ENCODE data around the gene DNAJC17.

The DNAJC17 gene

GRCh38 chr15:40775740-40776536, 31.3 kb downstream of the DNAJC17 start:
- H3K79me2 ChIP-seq (ENCODE audit: control insufficient read depth, insufficient read depth, low read length) = no peaks in the 10 kb centered on the region
- no peak overlapping the region for H3K4ac ChIP-seq (ENCODE audit: low read depth, low read length)
- H3K27ac ChIP-seq (ENCODE audit: low read depth, low read length) = no peak overlapping the region
- no CpG with 5 or more reads among the region's 14 CpGs for WGBS (ENCODE audit: extremely low coverage, insufficient coverage, low lambda C conversion rate)
- no peak overlapping the region for H4K5ac ChIP-seq (ENCODE audit: low read length)
- no peaks in the 10 kb centered on the region for H3K79me1 ChIP-seq (ENCODE audit: low read length)
- DNase-seq = no peak
- H3K56ac ChIP-seq (ENCODE audit: low read length) = no peak overlapping the region
- no peak overlapping the region for H3K23ac ChIP-seq (ENCODE audit: low read length)
- H3K4me3 ChIP-seq (ENCODE audit: low read length) = no peak overlapping the region
- H3K36me3 ChIP-seq (ENCODE audit: control insufficient read depth, insufficient read depth, low read length) = peaks cover 5% of the 10 kb centered on the region
- no peak overlapping the region for H3K4me2 ChIP-seq (ENCODE audit: low read length)
- H3K18ac ChIP-seq (ENCODE audit: low read length) = no peak overlapping the region
- H3K4me1 ChIP-seq (ENCODE audit: control insufficient read depth, low read depth, low read length) = no peaks in the 10 kb centered on the region
- no peak overlapping the region for H3K9ac ChIP-seq (ENCODE audit: low read length)
- H2AK5ac ChIP-seq (ENCODE audit: low read length) = no peak overlapping the region
- no peaks in the 10 kb centered on the region for H3K27me3 ChIP-seq (ENCODE audit: insufficient read depth, low read length, poor library complexity)
- no peak overlapping the region for H2BK15ac ChIP-seq (replicated peaks; ENCODE audit: low read depth)
- no peak overlapping the region for H2BK120ac ChIP-seq (ENCODE audit: low read depth, low read length)
- H4K8ac ChIP-seq (ENCODE audit: low read depth, low read length) = no peak overlapping the region
- no peak overlapping the region for H2BK5ac ChIP-seq (ENCODE audit: low read length)

GRCh38 chr15:40775007-40775406, 32.3 kb downstream of the DNAJC17 start:
- Histone ChIP-seq H3K4me1 (ENCODE audit: control insufficient read depth, low read depth, low read length) (no peaks in the 10 kb centered on the region), H3K79me1 (ENCODE audit: low read length) (no peaks in the 10 kb centered on the region), H3K18ac (ENCODE audit: low read length) (no peak overlapping the region), H4K5ac (ENCODE audit: low read length) (no peak overlapping the region), H3K4me3 (ENCODE audit: low read length) (no peak overlapping the region), H3K27me3 (ENCODE audit: insufficient read depth, low read length, poor library complexity) (no peaks in the 10 kb centered on the region), H2BK5ac (ENCODE audit: low read length) (no peak overlapping the region), H2AK5ac (ENCODE audit: low read length) (no peak overlapping the region), H2BK120ac (ENCODE audit: low read depth, low read length) (no peak overlapping the region), H3K79me2 (ENCODE audit: control insufficient read depth, insufficient read depth, low read length) (no peaks in the 10 kb centered on the region), H3K4me2 (ENCODE audit: low read length) (no peak overlapping the region), H4K8ac (ENCODE audit: low read depth, low read length) (no peak overlapping the region), H3K36me3 (ENCODE audit: control insufficient read depth, insufficient read depth, low read length) (peaks cover 5% of the 10 kb centered on the region), H3K27ac (ENCODE audit: low read depth, low read length) (no peak overlapping the region), H2BK15ac (replicated peaks; ENCODE audit: low read depth) (no peak overlapping the region), H3K9ac (ENCODE audit: low read length) (no peak overlapping the region), H3K56ac (ENCODE audit: low read length) (no peak overlapping the region), H3K4ac (ENCODE audit: low read depth, low read length) (no peak overlapping the region), H3K23ac (ENCODE audit: low read length) (no peak overlapping the region)
- DNase-seq = no peak
- WGBS (ENCODE audit: extremely low coverage, insufficient coverage, low lambda C conversion rate) = no CpG with 5 or more reads among the region's 10 CpGs

GRCh38 chr15:40773902-40774301, 33.4 kb downstream of the DNAJC17 start:
- no CpG with 5 or more reads among the region's 6 CpGs for WGBS (ENCODE audit: extremely low coverage, insufficient coverage, low lambda C conversion rate)
- Histone ChIP-seq H3K9ac (ENCODE audit: low read length) (no peak overlapping the region), H2AK5ac (ENCODE audit: low read length) (no peak overlapping the region), H2BK15ac (replicated peaks; ENCODE audit: low read depth) (no peak overlapping the region), H3K27ac (ENCODE audit: low read depth, low read length) (no peak overlapping the region), H4K8ac (ENCODE audit: low read depth, low read length) (no peak overlapping the region), H3K27me3 (ENCODE audit: insufficient read depth, low read length, poor library complexity) (no peaks in the 10 kb centered on the region), H3K79me2 (ENCODE audit: control insufficient read depth, insufficient read depth, low read length) (no peaks in the 10 kb centered on the region), H3K56ac (ENCODE audit: low read length) (no peak overlapping the region), H3K4me2 (ENCODE audit: low read length) (no peak overlapping the region), H3K18ac (ENCODE audit: low read length) (no peak overlapping the region), H2BK120ac (ENCODE audit: low read depth, low read length) (no peak overlapping the region), H3K4me3 (ENCODE audit: low read length) (no peak overlapping the region), H3K79me1 (ENCODE audit: low read length) (no peaks in the 10 kb centered on the region), H3K4ac (ENCODE audit: low read depth, low read length) (no peak overlapping the region), H3K23ac (ENCODE audit: low read length) (no peak overlapping the region), H3K36me3 (ENCODE audit: control insufficient read depth, insufficient read depth, low read length) (peaks cover 5% of the 10 kb centered on the region), H2BK5ac (ENCODE audit: low read length) (no peak overlapping the region), H4K5ac (ENCODE audit: low read length) (no peak overlapping the region), H3K4me1 (ENCODE audit: control insufficient read depth, low read depth, low read length) (no peaks in the 10 kb centered on the region)
- no peak for DNase-seq

- no CpG with 5 or more reads among the region's 8 CpGs for WGBS (ENCODE audit: extremely low coverage, insufficient coverage, low lambda C conversion rate)
- no peak overlapping the region for H2BK120ac ChIP-seq (ENCODE audit: low read depth, low read length)
- H3K9ac ChIP-seq (ENCODE audit: low read length) = no peak overlapping the region
- DNase-seq = no peak
- H4K8ac ChIP-seq (ENCODE audit: low read depth, low read length) = no peak overlapping the region
- H3K4me2 ChIP-seq (ENCODE audit: low read length) = no peak overlapping the region
- H3K4me3 ChIP-seq (ENCODE audit: low read length) = no peak overlapping the region
- no peak overlapping the region for H4K5ac ChIP-seq (ENCODE audit: low read length)
- H3K4ac ChIP-seq (ENCODE audit: low read depth, low read length) = no peak overlapping the region
- H3K36me3 ChIP-seq (ENCODE audit: control insufficient read depth, insufficient read depth, low read length) = peaks cover 5% of the 10 kb centered on the region
- H3K27me3 ChIP-seq (ENCODE audit: insufficient read depth, low read length, poor library complexity) = no peaks in the 10 kb centered on the region
- H3K56ac ChIP-seq (ENCODE audit: low read length) = no peak overlapping the region
- H3K23ac ChIP-seq (ENCODE audit: low read length) = no peak overlapping the region
- H2BK5ac ChIP-seq (ENCODE audit: low read length) = no peak overlapping the region
- H2AK5ac ChIP-seq (ENCODE audit: low read length) = no peak overlapping the region
- H3K79me2 ChIP-seq (ENCODE audit: control insufficient read depth, insufficient read depth, low read length) = no peaks in the 10 kb centered on the region
- no peak overlapping the region for H3K18ac ChIP-seq (ENCODE audit: low read length)
- H3K4me1 ChIP-seq (ENCODE audit: control insufficient read depth, low read depth, low read length) = no peaks in the 10 kb centered on the region
- no peaks in the 10 kb centered on the region for H3K79me1 ChIP-seq (ENCODE audit: low read length)
- H3K27ac ChIP-seq (ENCODE audit: low read depth, low read length) = no peak overlapping the region
- no peak overlapping the region for H2BK15ac ChIP-seq (replicated peaks; ENCODE audit: low read depth)
These were observed 33.8 kb downstream of the DNAJC17 start for GRCh38 chr15:40773496-40773895.

GRCh38 chr15:40772014-40772413, 35.3 kb downstream of the DNAJC17 start:
- no peak overlapping the region for H3K4me2 ChIP-seq (ENCODE audit: low read length)
- peaks cover 5% of the 10 kb centered on the region for H3K36me3 ChIP-seq (ENCODE audit: control insufficient read depth, insufficient read depth, low read length)
- no peaks in the 10 kb centered on the region for H3K79me1 ChIP-seq (ENCODE audit: low read length)
- no peak overlapping the region for H3K56ac ChIP-seq (ENCODE audit: low read length)
- H4K5ac ChIP-seq (ENCODE audit: low read length) = no peak overlapping the region
- H3K4me1 ChIP-seq (ENCODE audit: control insufficient read depth, low read depth, low read length) = peaks cover 3% of the 10 kb centered on the region
- no peaks in the 10 kb centered on the region for H3K79me2 ChIP-seq (ENCODE audit: control insufficient read depth, insufficient read depth, low read length)
- no peak overlapping the region for H3K18ac ChIP-seq (ENCODE audit: low read length)
- no peak overlapping the region for H3K9ac ChIP-seq (ENCODE audit: low read length)
- H3K23ac ChIP-seq (ENCODE audit: low read length) = no peak overlapping the region
- no peak overlapping the region for H3K4me3 ChIP-seq (ENCODE audit: low read length)
- DNase-seq = no peak
- H3K27me3 ChIP-seq (ENCODE audit: insufficient read depth, low read length, poor library complexity) = no peaks in the 10 kb centered on the region
- H3K4ac ChIP-seq (ENCODE audit: low read depth, low read length) = no peak overlapping the region
- no peak overlapping the region for H2BK15ac ChIP-seq (replicated peaks; ENCODE audit: low read depth)
- no peak overlapping the region for H2BK5ac ChIP-seq (ENCODE audit: low read length)
- H2AK5ac ChIP-seq (ENCODE audit: low read length) = no peak overlapping the region
- WGBS (ENCODE audit: extremely low coverage, insufficient coverage, low lambda C conversion rate) = no CpG with 5 or more reads among the region's 13 CpGs
- no peak overlapping the region for H2BK120ac ChIP-seq (ENCODE audit: low read depth, low read length)
- no peak overlapping the region for H3K27ac ChIP-seq (ENCODE audit: low read depth, low read length)
- no peak overlapping the region for H4K8ac ChIP-seq (ENCODE audit: low read depth, low read length)

GRCh38 chr15:40771242-40771641, 36.0 kb downstream of the DNAJC17 start:
- peaks cover 4% of the 10 kb centered on the region for H3K36me3 ChIP-seq (ENCODE audit: control insufficient read depth, insufficient read depth, low read length)
- no peak overlapping the region for H3K23ac ChIP-seq (ENCODE audit: low read length)
- no peak overlapping the region for H3K4me3 ChIP-seq (ENCODE audit: low read length)
- H2AK5ac ChIP-seq (ENCODE audit: low read length) = no peak overlapping the region
- no peaks in the 10 kb centered on the region for H3K79me2 ChIP-seq (ENCODE audit: control insufficient read depth, insufficient read depth, low read length)
- no peak overlapping the region for H4K5ac ChIP-seq (ENCODE audit: low read length)
- WGBS (ENCODE audit: extremely low coverage, insufficient coverage, low lambda C conversion rate) = no CpG with 5 or more reads among the region's 5 CpGs
- H4K8ac ChIP-seq (ENCODE audit: low read depth, low read length) = no peak overlapping the region
- H3K4me1 ChIP-seq (ENCODE audit: control insufficient read depth, low read depth, low read length) = peaks cover 3% of the 10 kb centered on the region
- H3K4ac ChIP-seq (ENCODE audit: low read depth, low read length) = no peak overlapping the region
- no peak overlapping the region for H3K9ac ChIP-seq (ENCODE audit: low read length)
- H3K18ac ChIP-seq (ENCODE audit: low read length) = no peak overlapping the region
- no peak overlapping the region for H2BK5ac ChIP-seq (ENCODE audit: low read length)
- no peaks in the 10 kb centered on the region for H3K27me3 ChIP-seq (ENCODE audit: insufficient read depth, low read length, poor library complexity)
- no peak overlapping the region for H2BK15ac ChIP-seq (replicated peaks; ENCODE audit: low read depth)
- H3K27ac ChIP-seq (ENCODE audit: low read depth, low read length) = no peak overlapping the region
- no peaks in the 10 kb centered on the region for H3K79me1 ChIP-seq (ENCODE audit: low read length)
- H3K4me2 ChIP-seq (ENCODE audit: low read length) = no peak overlapping the region
- H2BK120ac ChIP-seq (ENCODE audit: low read depth, low read length) = no peak overlapping the region
- no peak for DNase-seq
- H3K56ac ChIP-seq (ENCODE audit: low read length) = no peak overlapping the region

Measured in mesendoderm (in vitro differentiated cells).